Umbilical cord (tissue), 2 donors: ENCODE measurements around the gene NEK2. TPM values are rescaled to one million over a fixed set of nuclear protein-coding genes. Genes with fewer than 3 reads are reported as not detected.
"Not testable (repeated sequence)": the region's sequence is repeated elsewhere in the genome, so short reads cannot be mapped to it uniquely, and the experiment has no call there.

Experiments
- DNase-seq: peaks from one replicate; pipeline ENCODE4 v3.0.0-alpha.2; 2015; ENCODE audit warnings: low spot score
- total RNA-seq: library from RNA; depleted of rRNA; stranded (reverse); fragments of >200 nt; gene quantifications from one replicate; pipeline ENCODE4 v1.2.3, GENCODE V29; 2014; ENCODE audit warnings: low replicate concordance; ENCODE audit not compliant: insufficient read depth

Gene NEK2
- total RNA-seq, 1 donor from 2014 or later, result 3.1 TPM

GRCh38 chr1:211632808-211633523 lies 42.5 kb downstream of the NEK2 start:
- peak; percentile 64 for DNase-seq

- DNase-seq, result no peak
Measured at GRCh38 chr1:211632117-211632807, 43.2 kb downstream of the NEK2 start.

DNA sequence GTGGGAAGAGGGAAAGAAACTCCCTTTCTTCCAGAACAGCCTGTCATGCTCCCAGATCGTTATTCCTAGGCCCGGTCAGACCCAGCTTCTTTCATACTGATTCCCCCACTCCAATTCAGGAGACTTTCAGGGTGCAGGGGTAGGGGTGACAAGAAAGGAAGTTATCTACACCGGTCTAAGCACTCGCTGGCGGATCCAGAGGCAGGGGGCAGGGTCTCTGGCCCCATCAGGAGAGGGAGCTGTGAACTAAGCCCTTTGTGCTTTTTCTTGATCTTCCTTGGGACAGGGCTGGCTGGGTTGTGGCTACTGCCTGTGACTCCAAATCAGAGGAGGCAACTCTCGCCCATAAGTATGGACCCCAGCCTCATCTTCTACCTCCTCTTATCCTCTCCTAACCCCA lies 44.3 kb downstream of the NEK2 start:
- no peak for DNase-seq

DNA sequence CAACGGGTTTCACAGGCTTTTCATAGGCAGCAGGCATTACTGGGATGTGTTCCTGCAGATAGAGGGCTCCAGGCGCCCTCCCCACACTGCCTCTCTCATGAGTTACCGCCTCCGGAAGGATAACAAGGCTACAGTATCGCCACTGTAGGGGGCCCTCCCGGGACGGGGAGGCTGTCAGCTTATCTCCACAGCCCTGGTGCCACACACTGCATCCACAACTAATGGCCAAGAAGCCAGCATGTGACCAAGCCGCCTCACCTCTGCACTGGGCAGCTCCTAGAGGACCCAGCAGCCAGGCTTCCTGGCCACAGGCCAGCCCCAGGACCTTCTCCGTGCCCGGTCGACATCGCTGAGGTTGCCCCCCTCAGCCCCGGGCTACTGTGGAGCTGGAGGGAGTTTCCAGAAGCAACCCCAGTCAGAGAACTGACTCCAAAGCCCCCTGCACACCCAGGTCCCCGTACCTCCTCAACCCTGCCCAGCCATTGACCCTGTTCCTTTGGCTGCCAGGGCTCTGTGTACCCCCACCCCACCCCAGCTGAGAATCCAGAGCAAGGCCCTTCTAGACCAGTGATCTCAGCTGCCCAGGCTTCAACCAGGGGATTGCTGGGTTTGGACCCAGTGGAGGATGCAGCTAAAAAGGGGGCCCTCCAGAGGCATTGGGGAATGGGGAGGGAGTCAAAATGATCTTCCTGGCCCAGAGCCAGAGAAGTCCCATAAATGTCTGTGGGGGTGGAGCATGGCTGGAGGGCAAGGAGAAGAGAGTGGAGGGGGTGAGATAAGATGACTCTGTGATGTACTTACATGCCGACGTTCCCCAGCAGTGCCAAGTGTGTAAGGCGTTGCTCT lies 45.0 kb downstream of the NEK2 start:
- DNase-seq, result peak; percentile 69

GRCh38 chr1:211628417-211628816 lies 47.0 kb downstream of the NEK2 start:
- no peak for DNase-seq

DNA sequence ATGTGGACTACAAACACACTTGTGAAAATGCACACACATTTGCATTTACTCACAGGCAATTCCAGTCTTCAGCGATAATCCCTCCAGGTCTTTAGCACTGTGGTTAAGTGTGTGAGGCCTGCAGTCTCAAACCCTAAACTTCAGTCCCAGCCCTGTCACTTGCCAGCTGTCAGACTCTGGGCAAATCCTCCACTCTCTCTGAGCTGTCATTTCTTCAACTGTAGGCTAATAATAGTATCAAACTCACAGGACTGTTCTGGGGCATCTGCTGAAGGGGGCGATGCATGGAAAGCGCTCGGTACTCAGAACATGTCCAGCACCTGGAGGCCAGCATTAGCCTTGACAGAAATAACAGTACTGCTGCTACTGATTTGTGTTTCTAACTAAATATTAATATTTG lies 48.2 kb downstream of the NEK2 start:
- no peak for DNase-seq

- not testable (repeated sequence) for DNase-seq
Measured at GRCh38 chr1:211625866-211626265, 49.6 kb downstream of the NEK2 start.

DNA sequence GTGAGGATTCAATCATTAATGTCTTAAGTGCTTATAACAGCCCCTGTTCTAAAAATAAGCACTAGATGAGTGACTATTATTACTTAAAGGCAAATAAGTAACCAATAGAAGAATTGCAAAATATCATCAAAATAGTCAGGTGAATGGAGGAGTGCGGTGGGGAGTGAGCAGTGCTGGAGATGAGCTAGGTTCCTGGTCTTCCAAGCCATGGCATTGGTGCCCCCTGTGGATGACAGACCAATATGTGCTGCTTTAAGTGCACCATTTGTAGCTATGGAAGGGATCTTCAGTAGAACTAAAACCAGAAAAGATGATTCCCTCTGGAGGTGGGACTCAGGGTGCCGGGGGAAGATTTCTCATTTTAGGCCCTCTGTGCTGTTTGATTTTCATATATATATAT lies 50.4 kb downstream of the NEK2 start:
- DNase-seq, result no peak

GRCh38 chr1:211623515-211623914 lies 51.9 kb downstream of the NEK2 start:
- DNase-seq, result no peak

GRCh38 chr1:211621447-211622198 lies 53.8 kb downstream of the NEK2 start:
- DNase-seq, result no peak

- no peak for DNase-seq
Measured at GRCh38 chr1:211620097-211620496, 55.3 kb downstream of the NEK2 start.

GRCh38 chr1:211619033-211619996 lies 56.1 kb downstream of the NEK2 start:
- DNase-seq, result no peak

DNA sequence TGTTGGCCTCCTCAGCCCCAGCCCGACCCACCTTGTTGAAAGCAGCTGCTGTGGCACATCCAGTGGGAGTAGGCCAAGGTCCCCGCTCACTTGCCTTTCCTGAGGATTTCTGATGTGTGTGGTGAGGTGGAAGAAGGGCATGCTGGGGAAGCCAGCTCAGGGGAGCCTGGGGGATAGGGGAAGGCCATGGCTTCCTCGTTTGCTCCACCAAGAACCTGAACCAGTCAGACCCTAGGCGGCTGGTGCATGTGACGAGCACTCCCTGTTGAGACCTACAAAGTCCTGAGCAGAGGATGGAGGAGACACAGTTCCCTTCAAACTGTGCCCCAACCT lies 58.5 kb downstream of the NEK2 start:
- no peak for DNase-seq

GRCh38 chr1:211616231-211616964 lies 59.0 kb downstream of the NEK2 start:
- DNase-seq, result no peak

GRCh38 chr1:211614615-211615014 lies 60.8 kb downstream of the NEK2 start:
- DNase-seq, result no peak

- no peak for DNase-seq
Measured at GRCh38 chr1:211613951-211614350, 61.5 kb downstream of the NEK2 start.

- DNase-seq, result peak; percentile 79
Measured at GRCh38 chr1:211613108-211613947, 62.1 kb downstream of the NEK2 start.

GRCh38 chr1:211612786-211613107 lies 62.7 kb downstream of the NEK2 start:
- DNase-seq, result no peak
